Measurements from ENCODE around the gene LIF.

The LIF gene

GRCh38 chr22:30284172-30284571 is 37.6 kb upstream of the LIF start:
- no peak for FAIRE-seq

GRCh38 chr22:30283342-30283741 is 36.8 kb upstream of the LIF start:
- FAIRE-seq, result no peak

- no peak for FAIRE-seq
Observed at GRCh38 chr22:30282616-30283046, 36.1 kb upstream of the LIF start.

GRCh38 chr22:30280505-30280904 is 33.9 kb upstream of the LIF start:
- FAIRE-seq, result peak; percentile 91

DNA sequence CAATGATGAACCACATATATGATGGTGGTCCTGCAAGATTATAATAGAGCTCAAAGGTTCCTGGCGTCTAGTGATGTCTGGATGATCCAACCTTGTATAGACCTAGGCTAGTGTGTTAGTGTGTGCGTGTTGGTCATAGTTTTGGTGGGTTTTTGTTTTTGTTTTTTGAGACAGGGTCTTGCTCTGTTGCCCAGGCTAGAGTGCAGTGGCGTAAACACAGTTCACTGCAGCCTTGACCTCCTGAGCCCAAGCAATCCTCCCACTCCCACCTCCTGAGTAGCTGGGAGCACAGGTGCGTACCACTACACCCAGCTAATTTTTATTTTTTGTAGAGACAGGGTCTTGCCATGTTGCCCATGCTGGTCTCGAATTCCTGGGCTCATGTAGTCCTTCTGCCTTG is 33.4 kb upstream of the LIF start:
- FAIRE-seq, result no peak

- no peak for FAIRE-seq
Observed at GRCh38 chr22:30279046-30279788, 32.7 kb upstream of the LIF start.

DNA sequence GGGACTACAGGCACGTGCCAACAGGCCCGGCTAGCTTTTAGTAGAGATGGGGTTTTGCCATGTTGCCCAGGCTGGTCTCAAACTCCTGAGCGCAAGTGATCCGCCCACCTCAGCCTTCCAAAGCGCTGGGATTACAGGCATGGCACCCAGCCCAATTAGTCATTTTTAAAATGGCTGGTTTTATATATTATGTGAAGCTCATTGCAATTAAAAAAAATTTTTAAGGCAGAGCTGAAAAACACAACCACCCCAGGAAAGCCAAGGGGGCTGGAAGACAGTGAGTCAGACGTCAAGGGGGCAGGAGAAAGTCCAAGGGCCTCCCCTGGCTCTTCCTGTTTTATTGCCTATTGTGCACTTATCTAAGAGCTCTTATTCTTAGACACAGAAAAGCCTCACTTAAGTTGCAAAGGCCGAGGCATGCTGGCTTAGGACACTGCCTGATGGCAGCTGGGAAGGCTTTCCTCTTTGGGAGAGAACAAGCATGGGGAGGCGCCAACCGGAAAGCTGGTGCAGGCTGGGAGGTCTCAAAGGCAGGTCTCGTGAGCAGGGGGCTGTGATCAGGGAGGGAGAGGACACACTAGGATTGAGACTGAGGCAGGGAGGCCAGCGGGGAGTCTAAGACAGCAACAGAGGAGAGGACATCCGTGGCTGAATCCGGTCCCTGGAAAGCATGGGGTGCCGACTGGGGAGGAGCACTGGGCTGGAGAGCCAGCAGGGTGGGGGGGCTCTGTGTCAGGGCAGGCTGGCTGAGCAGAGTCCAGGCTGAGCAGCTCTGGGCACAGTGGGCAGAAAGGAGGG is 31.2 kb upstream of the LIF start:
- no peak for FAIRE-seq

GRCh38 chr22:30276039-30276438 is 29.5 kb upstream of the LIF start:
- no peak for FAIRE-seq

GRCh38 chr22:30275625-30276024 is 29.1 kb upstream of the LIF start:
- no peak for FAIRE-seq

DNA sequence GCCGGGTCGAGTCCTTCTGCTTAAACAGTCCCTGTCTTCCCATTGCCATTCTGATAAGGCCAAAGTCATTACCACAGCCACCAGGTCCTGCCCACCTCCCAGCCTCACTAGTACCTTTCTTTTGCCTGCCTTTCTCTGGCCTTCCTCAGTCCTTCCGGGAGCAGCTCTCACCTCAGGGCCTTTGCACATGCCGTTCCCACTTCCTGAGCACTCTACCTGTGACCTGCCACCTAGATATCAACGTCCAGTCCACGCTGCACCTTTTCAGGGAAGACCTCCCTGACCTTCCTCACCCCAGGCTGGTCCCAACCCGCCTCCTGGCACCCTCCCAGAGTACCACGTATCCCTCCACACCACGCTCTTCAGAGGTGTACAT is 27.9 kb upstream of the LIF start:
- FAIRE-seq, result no peak

GRCh38 chr22:30273711-30274436 is 27.3 kb upstream of the LIF start:
- no peak for FAIRE-seq

DNA sequence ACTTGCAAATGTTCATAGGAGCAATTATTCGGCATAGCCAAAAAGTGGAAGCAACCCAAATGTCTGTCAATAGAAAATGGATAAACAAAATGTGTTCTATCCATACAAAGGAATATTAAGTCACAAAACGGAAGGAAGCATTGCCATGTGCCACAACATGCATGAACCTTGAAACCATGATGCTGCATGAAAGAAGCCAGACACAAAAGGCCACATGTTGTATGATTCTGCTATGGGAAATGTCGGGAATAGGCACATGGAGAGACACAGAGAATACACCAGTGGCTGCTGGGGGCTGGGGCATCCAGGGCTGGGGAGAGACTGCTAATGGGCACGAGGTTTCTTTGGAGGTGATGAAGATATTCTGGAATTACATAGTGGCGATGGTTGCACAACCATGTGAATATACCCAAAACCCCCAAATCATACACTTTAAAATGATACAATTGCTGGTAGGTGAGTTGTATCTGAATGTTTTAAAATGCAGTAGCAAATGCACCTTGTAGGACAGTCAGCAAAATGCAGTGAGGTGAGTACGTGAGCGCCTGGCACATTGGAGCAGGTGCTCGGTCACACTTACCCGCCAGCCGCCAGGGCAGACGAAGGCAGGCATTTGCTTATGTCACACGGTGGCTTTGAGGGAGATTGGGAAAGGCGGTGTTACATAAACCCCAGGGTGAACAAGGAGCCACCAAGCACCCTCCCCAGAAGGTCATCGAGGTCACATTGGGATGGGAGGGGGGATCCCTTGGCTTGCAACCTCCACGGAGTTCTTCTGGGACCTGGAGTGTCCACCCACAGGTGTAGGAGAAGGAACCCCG is 26.4 kb upstream of the LIF start:
- FAIRE-seq, result no peak

DNA sequence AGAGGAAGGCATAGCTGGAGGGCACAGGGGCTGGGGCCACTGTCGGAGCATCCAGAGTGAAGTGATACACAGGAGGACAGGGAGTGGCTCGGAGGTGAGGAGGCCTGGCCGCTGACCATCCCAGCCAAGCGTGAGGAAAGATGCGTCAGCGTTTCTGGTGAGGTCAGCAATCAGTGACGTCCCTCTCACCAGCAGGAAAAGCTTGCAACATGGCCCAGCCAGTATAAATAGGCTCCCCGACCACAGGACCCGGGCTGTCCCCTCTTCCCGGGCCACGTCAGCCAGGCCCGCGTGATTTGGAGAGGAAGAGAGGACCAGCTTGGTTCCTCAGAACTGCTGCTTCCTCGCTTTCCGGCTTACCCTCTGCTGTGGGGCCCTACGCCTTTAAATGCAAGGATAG is 24.3 kb upstream of the LIF start:
- FAIRE-seq, result no peak

- no peak for FAIRE-seq
Observed at GRCh38 chr22:30268331-30268730, 21.8 kb upstream of the LIF start.

DNA sequence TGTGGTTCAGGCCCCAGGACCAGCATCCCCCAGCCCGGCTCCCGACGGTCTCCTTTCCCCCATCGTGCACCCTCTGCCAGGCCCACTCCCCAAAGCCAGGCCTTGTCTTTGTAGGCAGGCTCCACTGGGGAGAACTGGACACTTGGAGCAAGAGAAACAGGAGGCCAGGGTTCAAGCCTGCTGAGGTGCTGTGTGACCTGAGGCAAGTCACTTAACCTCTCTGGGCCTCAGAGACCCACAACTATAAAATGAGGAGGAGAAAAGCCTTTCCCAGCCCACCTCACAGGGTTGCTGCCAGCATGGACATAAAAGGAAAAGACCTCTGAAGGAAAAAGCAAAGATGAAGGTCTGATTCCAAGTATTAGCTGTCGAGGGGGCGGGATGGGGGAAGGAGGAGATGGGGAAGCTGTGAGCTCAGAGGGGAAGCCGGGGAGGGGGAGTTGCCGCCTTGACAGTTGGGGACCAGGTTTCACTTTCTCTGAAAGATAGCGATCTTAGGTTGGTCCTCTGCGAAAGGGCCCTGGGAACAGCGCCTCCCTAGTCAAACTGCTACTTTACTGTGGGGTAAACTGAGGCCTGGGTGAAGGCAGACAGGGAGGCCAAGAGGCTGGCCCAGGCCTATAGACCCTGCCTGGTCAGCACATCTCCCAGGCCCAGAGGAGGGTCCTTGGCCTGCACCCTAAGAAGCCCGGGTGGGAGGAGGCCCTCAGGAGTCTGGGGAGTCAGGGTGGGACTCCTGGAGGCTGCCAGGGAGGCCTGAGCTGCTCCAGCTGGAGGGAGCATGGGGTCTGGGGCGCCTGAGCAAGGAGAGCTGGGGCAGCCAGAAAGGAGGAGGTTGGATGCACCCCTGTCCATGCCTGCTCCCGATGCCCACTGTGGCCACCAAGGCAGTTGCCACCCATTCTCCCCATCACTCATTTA is 21.1 kb upstream of the LIF start:
- FAIRE-seq, result no peak

DNA sequence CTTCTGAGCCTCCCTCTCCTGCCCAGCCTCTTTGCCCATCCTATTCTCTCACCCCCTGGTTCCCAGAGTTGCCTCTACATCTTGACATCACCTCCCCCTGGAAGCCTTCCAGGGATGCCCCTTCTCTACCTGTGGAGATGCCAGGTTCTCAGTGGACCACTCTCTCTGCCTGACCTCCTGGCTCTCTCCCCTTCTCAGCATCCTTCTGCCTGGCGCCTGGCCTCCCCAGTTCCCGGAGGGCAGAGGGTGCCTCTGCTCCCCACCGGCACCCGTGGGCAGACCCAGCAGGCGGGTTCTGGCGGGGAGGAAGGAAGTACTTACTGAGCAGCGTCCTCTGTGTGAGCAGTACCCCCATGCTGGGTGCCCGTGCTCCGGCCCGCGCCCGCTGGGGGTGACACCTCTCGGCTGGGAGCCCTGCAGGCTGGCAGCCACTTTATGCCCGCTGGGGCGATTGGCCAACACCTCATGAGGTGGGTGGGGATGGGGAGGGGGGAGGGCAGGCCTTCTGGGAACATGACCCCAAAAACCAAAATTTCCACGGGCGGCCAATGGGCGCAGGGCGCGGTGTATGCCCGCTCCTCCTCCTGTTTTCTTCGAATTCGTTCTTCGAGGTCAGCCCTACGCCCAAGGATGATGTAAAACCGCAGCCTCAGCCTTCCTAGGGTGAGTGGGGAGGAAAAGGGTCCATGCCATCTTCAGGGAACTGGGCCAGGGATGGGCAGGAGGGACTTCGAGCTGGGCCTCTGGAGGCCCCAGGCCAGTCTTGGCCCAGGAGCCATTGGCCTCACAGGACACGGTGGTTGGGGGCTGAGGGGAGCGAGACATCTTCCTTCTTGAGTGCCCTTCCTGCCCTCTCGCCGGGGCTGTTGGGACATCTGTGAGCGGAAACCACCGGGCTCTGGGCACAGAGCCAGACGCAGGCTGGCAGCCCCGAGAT is 20.2 kb upstream of the LIF start, which contains the start of gene OSM:
Gene OSM, minus strand, starts transcription at position 407 of the 937 bp plus-strand sequence. Its CDS starts 52 bp downstream, at position 355.
- FAIRE-seq, result no peak

DNA sequence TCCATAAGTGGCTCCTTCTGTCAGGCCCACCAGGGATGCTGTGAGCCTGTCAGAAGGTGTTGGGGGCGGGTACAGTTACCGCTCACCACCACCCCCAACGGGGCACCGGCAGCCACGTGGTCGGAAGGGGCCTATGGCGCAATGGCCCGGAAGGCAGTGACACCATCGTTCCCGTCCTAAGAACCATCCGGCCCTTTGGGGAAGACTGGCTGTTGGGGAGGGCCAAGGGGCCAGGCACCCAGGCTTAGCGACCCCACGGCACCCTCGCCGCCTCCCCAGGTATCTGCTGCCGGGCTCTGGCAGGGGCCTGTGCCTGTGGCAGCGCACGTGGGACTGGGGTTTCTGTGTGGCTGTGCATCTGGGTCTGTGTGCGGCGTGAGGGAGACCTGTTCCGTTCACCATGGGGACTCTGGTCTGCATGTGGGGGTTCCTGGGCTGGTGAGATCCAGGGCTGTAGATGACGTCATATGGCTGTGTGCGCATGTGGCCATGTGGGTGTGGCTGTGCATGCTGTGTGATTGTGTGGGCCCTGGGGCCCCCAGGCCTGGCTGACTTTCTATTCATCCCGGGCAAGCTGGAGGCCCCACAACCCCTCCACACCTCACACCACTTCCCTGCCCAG is 19.4 kb upstream of the LIF start:
- no peak for FAIRE-seq

DNA sequence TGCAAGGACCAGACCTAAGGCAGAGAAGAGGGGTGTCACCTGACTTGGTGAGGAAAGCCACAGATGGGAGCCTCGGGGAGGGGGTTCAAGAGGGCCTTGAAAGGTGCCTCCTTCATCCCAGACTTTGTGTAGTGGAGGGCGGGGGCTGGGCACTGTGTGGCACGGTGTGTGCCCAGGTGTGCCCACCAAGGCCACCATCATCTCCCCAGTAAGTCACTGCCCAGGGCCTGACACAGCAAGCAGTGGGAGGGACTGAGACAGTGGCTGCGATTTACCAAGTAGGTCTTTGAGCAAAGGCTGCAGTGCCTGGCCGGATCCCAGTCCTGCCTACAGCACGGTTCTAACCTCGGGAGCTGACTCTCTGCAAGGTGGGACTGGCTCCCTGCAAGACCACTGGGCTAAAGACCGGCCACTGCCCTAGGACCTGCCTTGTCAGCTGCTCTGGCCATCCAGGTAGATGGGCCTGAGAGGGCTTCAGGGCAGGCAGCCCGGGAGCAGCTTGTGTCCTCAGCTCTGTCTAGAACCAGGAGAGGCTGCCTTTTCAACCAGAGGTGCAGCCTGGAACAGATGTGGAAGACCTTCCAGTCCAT is 18.7 kb upstream of the LIF start:
- no peak for FAIRE-seq

GRCh38 chr22:30263883-30264282 is 17.3 kb upstream of the LIF start:
- no peak for FAIRE-seq

Data from G401.6 (cell line).